CD4-positive, alpha-beta T cell treated with Interleukin-10 for 1 hour (primary cell): ENCODE data around the gene TPO.

Experiments used
- DNase-seq: peaks from one replicate; pipeline ENCODE4 v3.0.0-alpha.2; 2020

Gene TPO

GRCh38 chr2:1539973-1540372 is 126.7 kb downstream of the TPO start:
- DNase-seq = no peak

DNA sequence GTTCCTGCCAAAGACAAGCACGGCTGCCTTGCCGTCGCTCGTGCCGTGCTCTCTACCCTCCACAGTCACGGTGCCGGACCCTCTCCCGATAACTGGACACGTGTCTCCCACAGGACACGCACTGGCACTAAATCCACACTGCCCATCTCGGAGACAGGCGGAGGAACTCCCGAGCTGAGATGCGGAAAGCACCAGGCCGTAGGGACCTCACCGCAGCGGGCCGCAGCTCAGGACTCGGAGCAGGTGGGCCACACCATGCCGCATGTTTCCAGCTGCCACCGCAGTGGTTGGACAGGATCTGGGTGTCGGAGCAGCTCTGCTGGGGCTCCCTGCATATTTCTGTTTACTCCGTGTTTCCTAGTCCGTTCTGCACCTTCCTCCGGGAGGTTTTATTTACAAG is 127.2 kb downstream of the TPO start:
- no peak for DNase-seq

- DNase-seq = no peak
Observed at GRCh38 chr2:1541040-1541439, 127.8 kb downstream of the TPO start.

- DNase-seq = no peak
Observed at GRCh38 chr2:1541819-1542475, 128.7 kb downstream of the TPO start.

- no peak for DNase-seq
Observed at GRCh38 chr2:1542971-1543370, 129.7 kb downstream of the TPO start.

- no peak for DNase-seq
Observed at GRCh38 chr2:1543776-1544477, 130.7 kb downstream of the TPO start.

GRCh38 chr2:1544478-1545069 is 131.3 kb downstream of the TPO start:
- DNase-seq = no peak

GRCh38 chr2:1546023-1546591 is 132.8 kb downstream of the TPO start:
- peak; percentile 32 for DNase-seq

DNA sequence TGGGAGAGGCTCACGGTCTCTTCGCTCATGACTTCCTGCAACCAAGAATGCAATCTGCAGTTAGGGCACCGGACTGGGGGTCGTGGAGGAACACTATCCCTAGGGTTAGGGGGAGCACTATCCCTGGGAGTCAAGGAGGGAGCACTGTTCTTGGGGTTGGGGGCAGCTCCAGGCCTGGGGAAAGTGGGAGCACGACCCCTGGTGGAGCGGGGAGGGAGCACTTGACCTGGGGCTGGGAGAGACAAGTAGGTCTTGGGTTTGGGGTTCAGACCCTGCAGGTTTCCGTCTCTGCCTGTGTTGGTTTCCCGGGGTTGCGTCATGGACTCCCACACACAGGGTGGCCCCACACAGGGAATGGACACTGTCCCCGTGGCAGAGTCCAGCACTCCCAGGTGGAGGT is 133.6 kb downstream of the TPO start:
- DNase-seq = no peak

DNA sequence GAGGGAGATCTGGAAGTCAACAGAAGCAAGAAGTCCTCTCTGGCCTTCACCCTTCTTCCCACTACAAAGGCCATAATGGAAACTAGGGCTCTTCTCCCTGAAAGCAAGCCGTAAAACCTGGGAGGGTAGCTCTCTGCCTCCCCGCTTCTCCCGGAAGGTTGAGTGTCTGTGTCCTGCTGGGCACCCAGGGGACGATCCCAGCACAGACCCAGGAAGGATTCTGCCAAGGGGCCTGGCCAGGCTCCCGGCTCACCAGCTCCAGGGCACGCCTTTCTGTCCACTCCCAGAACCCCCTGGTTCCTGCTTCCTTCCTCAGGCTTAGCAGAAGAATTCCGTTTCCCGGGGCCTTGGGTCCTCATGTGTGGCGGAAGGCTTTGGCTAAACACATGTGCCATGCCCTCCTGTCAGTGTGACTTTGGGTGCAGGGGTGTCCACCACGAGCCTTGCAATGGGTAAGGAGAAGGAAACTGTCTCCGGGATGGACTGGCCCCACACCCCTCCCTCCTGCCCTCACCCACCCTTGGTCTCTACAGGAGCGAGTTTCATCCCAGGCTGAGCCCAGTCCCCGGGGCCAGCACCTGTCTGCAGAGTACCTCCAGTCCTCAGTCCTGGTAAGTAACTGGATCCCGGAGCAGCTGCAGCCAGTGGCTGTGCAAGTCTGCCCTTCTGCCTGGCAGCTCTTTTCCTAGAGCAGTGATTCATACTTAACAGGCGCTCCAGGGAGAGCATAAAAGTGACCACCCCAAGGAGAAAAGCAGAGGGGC is 135.8 kb downstream of the TPO start:
- no peak for DNase-seq

GRCh38 chr2:1550076-1550475 is 136.8 kb downstream of the TPO start:
- no peak for DNase-seq

- peak; percentile 47 for DNase-seq
Observed at GRCh38 chr2:1550658-1551316, 137.5 kb downstream of the TPO start.

GRCh38 chr2:1551905-1552304 is 138.6 kb downstream of the TPO start:
- no peak for DNase-seq

- DNase-seq = no peak
Observed at GRCh38 chr2:1552611-1553010, 139.3 kb downstream of the TPO start.

- DNase-seq = no peak
Observed at GRCh38 chr2:1553671-1554295, 140.5 kb downstream of the TPO start.

GRCh38 chr2:1556286-1556685 is 143.0 kb downstream of the TPO start:
- no peak for DNase-seq

GRCh38 chr2:1556776-1557466 is 143.7 kb downstream of the TPO start:
- no peak for DNase-seq

DNA sequence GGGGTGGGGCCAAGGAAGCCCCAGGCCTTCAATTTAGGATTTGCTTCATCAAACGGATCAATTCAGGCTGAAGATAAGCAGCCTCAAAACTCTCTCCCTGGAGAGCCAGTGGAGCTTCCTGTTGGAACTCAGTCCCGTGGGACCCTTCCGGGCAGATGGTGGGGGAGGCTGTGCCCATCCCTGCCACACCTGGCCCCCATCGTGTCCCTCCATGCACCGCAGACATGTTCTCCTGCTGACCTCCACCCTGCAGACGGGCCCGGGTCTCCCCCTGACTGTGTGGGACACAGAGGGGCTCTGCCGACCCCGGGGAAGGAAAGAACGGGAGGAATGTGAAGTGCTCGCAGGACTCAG is 144.2 kb downstream of the TPO start:
- no peak for DNase-seq

DNA sequence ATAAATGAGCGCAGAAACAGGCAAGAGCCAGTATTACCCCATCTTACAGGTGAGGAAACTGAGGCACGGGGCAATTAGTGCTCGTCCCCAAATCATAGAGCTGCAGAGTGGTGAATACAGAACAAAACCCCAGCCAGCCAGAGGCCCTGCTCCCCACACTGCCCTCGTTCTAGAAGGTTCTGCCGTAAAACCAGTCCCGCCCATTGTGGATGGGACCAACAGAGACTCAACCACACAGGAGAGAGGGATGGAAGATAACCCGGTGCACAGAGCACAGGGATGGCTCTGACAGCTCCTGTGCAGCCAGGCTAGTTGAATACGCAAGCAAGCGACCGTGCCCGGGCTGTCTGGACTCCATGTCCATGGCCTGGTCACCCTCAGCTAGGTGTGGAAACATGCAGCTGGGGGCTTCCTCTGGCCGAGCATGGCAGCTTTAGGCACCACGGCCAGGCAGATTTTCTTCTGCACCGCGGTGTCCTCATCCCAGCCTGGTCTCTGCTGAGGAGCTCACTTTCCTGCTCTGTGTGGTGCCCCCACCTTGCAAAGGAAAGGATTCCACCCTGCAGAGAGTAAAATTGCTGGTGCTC is 146.4 kb downstream of the TPO start:
- DNase-seq = no peak

DNA sequence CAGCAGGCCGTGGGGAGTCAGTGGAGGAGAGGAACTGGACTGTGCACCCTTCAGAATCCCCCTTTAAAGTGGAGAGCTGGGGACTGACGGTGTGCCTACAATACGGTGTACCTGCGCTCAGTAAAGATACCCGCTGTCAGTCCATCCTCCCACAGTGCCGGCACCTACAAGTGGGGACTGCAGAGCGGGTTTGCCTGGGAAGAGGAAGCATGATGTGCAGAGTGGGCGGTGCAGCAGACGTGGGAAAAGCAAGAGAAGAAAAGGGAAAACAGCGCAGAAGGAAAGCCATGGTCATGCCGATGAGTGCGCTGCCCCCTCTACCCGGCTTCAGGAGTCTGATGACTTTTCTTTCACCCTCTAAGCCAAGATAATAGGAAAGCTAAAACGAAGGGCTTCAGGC is 148.0 kb downstream of the TPO start:
- DNase-seq = no peak

- no peak for DNase-seq
Observed at GRCh38 chr2:1561811-1562421, 148.7 kb downstream of the TPO start.
